Measurements from ENCODE around the gene TOMM20. TPM values are rescaled to one million over a fixed set of nuclear protein-coding genes. Genes with fewer than 3 reads are reported as not detected.

The TOMM20 gene
- total and polyA plus RNA-seq, 9 of the 15 experiments (the other 6 are each of a cell fraction or from before 2014, with no cell fraction given): 70.6 to 334 (median 159) TPM

- TF ChIP-seq AFF1 (IDR thresholded peaks at IDR 0.05; ENCODE audit: low read depth in 1 of 2, partially characterized antibody in 2 of 2) (peak in 1 of 2 experiments; percentile 57), SRSF7 (optimal IDR thresholded peaks at IDR 0.05; ENCODE audit: low read depth, low read length) (no peak), ZNF253 (CRISPR knock-in tag; conservative IDR thresholded peaks at IDR 0.05) (no peak), MYNN (IDR thresholded peaks at IDR 0.05) (0 out of 2 replicates have a peak, but pooled peaks have one; percentile 53), MYNN (CRISPR knock-in tag; IDR thresholded peaks at IDR 0.05) (no peak), TRIM24 (IDR thresholded peaks at IDR 0.05) (peak in 1 of 2 experiments; percentile 22; a peak in 1 of 4 replicates), IRF1 (CRISPR knock-in tag; IDR thresholded peaks at IDR 0.05; ENCODE audit: borderline replicate concordance) (no peak), MAFK (IDR thresholded peaks at IDR 0.05; ENCODE audit: low read length) (peak; percentile 58), KAT8 (IDR thresholded peaks at IDR 0.05; ENCODE audit: low read depth) (no peak), ZNF395 (CRISPR knock-in tag; IDR thresholded peaks at IDR 0.05) (no peak), ZNF232 (CRISPR knock-in tag; IDR thresholded peaks at IDR 0.05) (no peak), RNF2 (IDR thresholded peaks at IDR 0.05) (peak; percentile 25; the same call in 1 of the 2 replicates), GATAD2A (IDR thresholded peaks at IDR 0.05) (0 out of 2 replicates have a peak, but pooled peaks have one; percentile 24), RFX1 (IDR thresholded peaks at IDR 0.05) (no peak), KDM2B (CRISPR knock-in tag; IDR thresholded peaks at IDR 0.05) (no peak), PTRF (tag; IDR thresholded peaks at IDR 0.05) (no peak), U2AF1 (optimal IDR thresholded peaks at IDR 0.05; ENCODE audit: low read depth, low read length) (no peak), RHOXF2B (CRISPR knock-in tag; conservative IDR thresholded peaks at IDR 0.05) (no peak), LEF1 (IDR thresholded peaks at IDR 0.05) (peak; percentile 80; the same call in 1 of the 2 replicates), ELF4 (CRISPR knock-in tag; IDR thresholded peaks at IDR 0.05) (0 out of 2 replicates have a peak, but pooled peaks have one; percentile 5), ZFX (CRISPR knock-in tag; IDR thresholded peaks at IDR 0.05) (no peak), ZNF668 (CRISPR knock-in tag; IDR thresholded peaks at IDR 0.05) (0 out of 2 replicates have a peak, but pooled peaks have one; percentile 0), ZNF316 (IDR thresholded peaks at IDR 0.05) (peak; percentile 64; the same call in 1 of the 2 replicates)
- TF ChIP-seq, protein P1, sequence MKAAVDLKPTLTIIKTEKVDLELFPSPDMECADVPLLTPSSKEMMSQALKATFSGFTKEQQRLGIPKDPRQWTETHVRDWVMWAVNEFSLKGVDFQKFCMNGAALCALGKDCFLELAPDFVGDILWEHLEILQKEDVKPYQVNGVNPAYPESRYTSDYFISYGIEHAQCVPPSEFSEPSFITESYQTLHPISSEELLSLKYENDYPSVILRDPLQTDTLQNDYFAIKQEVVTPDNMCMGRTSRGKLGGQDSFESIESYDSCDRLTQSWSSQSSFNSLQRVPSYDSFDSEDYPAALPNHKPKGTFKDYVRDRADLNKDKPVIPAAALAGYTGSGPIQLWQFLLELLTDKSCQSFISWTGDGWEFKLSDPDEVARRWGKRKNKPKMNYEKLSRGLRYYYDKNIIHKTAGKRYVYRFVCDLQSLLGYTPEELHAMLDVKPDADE (conservative IDR thresholded peaks at IDR 0.05; ENCODE audit: control insufficient read depth, low read depth, low read length): no peak
Measured at GRCh38 chr1:235090406-235091069, 38.1 kb downstream of the TOMM20 start (continued).
